Bladder microvascular endothelial cell (primary cell): ENCODE results near the gene PCDHB16. TPM values are rescaled to one million over a fixed set of nuclear protein-coding genes. Genes with fewer than 3 reads are reported as not detected.

Experiments
- total RNA-seq: library from RNA; depleted of rRNA; stranded (reverse); fragments of >200 nt; gene quantifications from 2 replicates; pipeline ENCODE4 v1.2.3, GENCODE V29; 2014

PCDHB16 gene
- total RNA-seq: under 0.01 and 0.63 TPM in 2 replicates

GRCh38 chr5:141182248-141182647 is at the start of gene PCDHB16:
TSS of gene PCDHB16 (plus strand) at chr5:141182387. CDS start at chr5:141182560, 173 bp downstream.

GRCh38 chr5:141135030-141135717 is 47.0 kb upstream of the PCDHB16 start, which contains the start of gene PCDHB5:
TSS of gene PCDHB5 (plus strand) at chr5:141135206. CDS start at chr5:141135435, 229 bp downstream.

GRCh38 chr5:141149812-141150211 is 32.4 kb upstream of the PCDHB16 start, which contains the start of gene PCDHB6:
TSS of gene PCDHB6 (plus strand) at chr5:141150057. CDS start at chr5:141150258, 201 bp downstream.

GRCh38 chr5:141172381-141173204 is 9.6 kb upstream of the PCDHB16 start, which contains the start of gene PCDHB7:
TSS of gene PCDHB7 (plus strand) at chr5:141172644. CDS start at chr5:141172836, 192 bp downstream.

GRCh38 chr5:141177577-141178191 is 4.5 kb upstream of the PCDHB16 start, which contains the start of gene PCDHB8:
TSS of gene PCDHB8 (plus strand) at chr5:141177790. CDS start at chr5:141178035, 245 bp downstream.

GRCh38 chr5:141186897-141187512 is 4.8 kb downstream of the PCDHB16 start, which contains the start of gene PCDHB9:
TSS of gene PCDHB9 (plus strand) at chr5:141187161. CDS start at chr5:141187319, 158 bp downstream.

GRCh38 chr5:141192110-141192725 is 10.0 kb downstream of the PCDHB16 start, which contains the start of gene PCDHB10:
TSS of gene PCDHB10 (plus strand) at chr5:141192353. CDS start at chr5:141192553, 200 bp downstream.

GRCh38 chr5:141199359-141200235 is 17.4 kb downstream of the PCDHB16 start, which contains the start of gene PCDHB11:
TSS of gene PCDHB11 (plus strand) at chr5:141199627. CDS start at chr5:141199775, 148 bp downstream.

GRCh38 chr5:141208478-141208877 is 26.3 kb downstream of the PCDHB16 start, which contains the start of gene PCDHB12:
TSS of gene PCDHB12 (plus strand) at chr5:141208719. CDS start at chr5:141208908, 189 bp downstream.

GRCh38 chr5:141213656-141214339 is 31.6 kb downstream of the PCDHB16 start, which contains the start of gene PCDHB13:
TSS of gene PCDHB13 (plus strand) at chr5:141213919. CDS start at chr5:141214124, 205 bp downstream.

GRCh38 chr5:141223112-141223783 is 41.1 kb downstream of the PCDHB16 start, which contains the start of gene PCDHB14:
TSS of gene PCDHB14 (plus strand) at chr5:141223343. CDS start at chr5:141223506, 163 bp downstream.

Other genes starting within 250 kb of the PCDHB16 start
- 0.19 and 0.32 TPM in 2 replicates for gene PCDHAC2, start 215.9 kb upstream of the PCDHB16 start, total RNA-seq
- not detected in 2 replicates for gene PCDHB1, start 131.0 kb upstream of the PCDHB16 start, total RNA-seq
- 0.81 and 2.3 TPM in 2 replicates for gene PCDHB2, start 87.8 kb upstream of the PCDHB16 start, total RNA-seq
- 0.32 and 1.2 TPM in 2 replicates for gene PCDHB3, start 81.9 kb upstream of the PCDHB16 start, total RNA-seq
- gene PCDHB4, start 60.6 kb upstream of the PCDHB16 start, total RNA-seq: under 0.01 and 0.25 TPM in 2 replicates
- gene PCDHB5, start 47.2 kb upstream of the PCDHB16 start, total RNA-seq: 0.32 and 3.6 TPM in 2 replicates
- 0.25 TPM in 1 of 2 replicates, not detected in the other for gene PCDHB6, start 32.3 kb upstream of the PCDHB16 start, total RNA-seq
- 0.16 and 1.5 TPM in 2 replicates for gene PCDHB7, start 9.7 kb upstream of the PCDHB16 start, total RNA-seq
- 0.16 and 1.3 TPM in 2 replicates for gene PCDHB8, start 4.6 kb upstream of the PCDHB16 start, total RNA-seq
- gene PCDHB9, start 4.8 kb downstream of the PCDHB16 start, total RNA-seq: 0.16 and 0.31 TPM in 2 replicates
- gene PCDHB10, start 10.0 kb downstream of the PCDHB16 start, total RNA-seq: 0.49 and 1.6 TPM in 2 replicates
- gene PCDHB11, start 17.2 kb downstream of the PCDHB16 start, total RNA-seq: 0.16 and 0.69 TPM in 2 replicates
- 0.16 and 1.3 TPM in 2 replicates for gene PCDHB12, start 26.3 kb downstream of the PCDHB16 start, total RNA-seq
- 0.32 and 3.3 TPM in 2 replicates for gene PCDHB13, start 31.5 kb downstream of the PCDHB16 start, total RNA-seq
- 0.49 and 1.8 TPM in 2 replicates for gene PCDHB14, start 41.0 kb downstream of the PCDHB16 start, total RNA-seq
- 0.32 and 1.2 TPM in 2 replicates for gene PCDHB15, start 63.0 kb downstream of the PCDHB16 start, total RNA-seq
- 0.16 and 0.44 TPM in 2 replicates for gene SLC25A2, start 121.7 kb downstream of the PCDHB16 start, total RNA-seq
- 53.3 and 79.0 TPM in 2 replicates for gene TAF7, start 138.4 kb downstream of the PCDHB16 start, total RNA-seq
- 0.32 and 1.1 TPM in 2 replicates for gene PCDHGA1, start 148.1 kb downstream of the PCDHB16 start, total RNA-seq
- 0.81 and 1.9 TPM in 2 replicates for gene PCDHGA2, start 156.4 kb downstream of the PCDHB16 start, total RNA-seq
- gene PCDHGA3, start 161.4 kb downstream of the PCDHB16 start, total RNA-seq: 0.32 and 0.82 TPM in 2 replicates
- gene PCDHGB1, start 167.7 kb downstream of the PCDHB16 start, total RNA-seq: 0.65 and 2.8 TPM in 2 replicates
- 1.3 and 6.1 TPM in 2 replicates for gene PCDHGA4, start 172.6 kb downstream of the PCDHB16 start, total RNA-seq
- 1.1 and 5.1 TPM in 2 replicates for gene PCDHGB2, start 177.6 kb downstream of the PCDHB16 start, total RNA-seq
- gene PCDHGA5, start 181.8 kb downstream of the PCDHB16 start, total RNA-seq: 0.49 and 2.0 TPM in 2 replicates
- 1.5 and 8.4 TPM in 2 replicates for gene PCDHGB3, start 187.9 kb downstream of the PCDHB16 start, total RNA-seq
- gene PCDHGA6, start 191.5 kb downstream of the PCDHB16 start, total RNA-seq: 1.5 and 4.1 TPM in 2 replicates
- gene PCDHGA7, start 200.4 kb downstream of the PCDHB16 start, total RNA-seq: 0.65 and 3.3 TPM in 2 replicates
- 8.3 and 20.1 TPM in 2 replicates for gene PCDHGB4, start 205.3 kb downstream of the PCDHB16 start, total RNA-seq
- 0.65 and 3.0 TPM in 2 replicates for gene PCDHGA8, start 210.2 kb downstream of the PCDHB16 start, total RNA-seq
- 8.1 and 23.0 TPM in 2 replicates for gene PCDHGB5, start 215.6 kb downstream of the PCDHB16 start, total RNA-seq
- gene PCDHGA9, start 220.4 kb downstream of the PCDHB16 start, total RNA-seq: 0.97 and 4.5 TPM in 2 replicates
- gene PCDHGB6, start 225.6 kb downstream of the PCDHB16 start, total RNA-seq: 1.6 and 3.9 TPM in 2 replicates
- gene PCDHGA10, start 230.6 kb downstream of the PCDHB16 start, total RNA-seq: 2.1 and 5.2 TPM in 2 replicates
- 3.2 and 12.3 TPM in 2 replicates for gene PCDHGB7, start 235.3 kb downstream of the PCDHB16 start, total RNA-seq
- 4.0 and 14.5 TPM in 2 replicates for gene PCDHGA11, start 238.7 kb downstream of the PCDHB16 start, total RNA-seq
- gene PCDHGA12, start 248.1 kb downstream of the PCDHB16 start, total RNA-seq: 1.8 and 6.2 TPM in 2 replicates